SK-N-SH (cell line): ENCODE measurements around the gene PCMT1. TPM values are rescaled to one million over a fixed set of nuclear protein-coding genes. Genes with fewer than 3 reads are reported as not detected.

Experiments
- CTCF ChIA-PET: fragments of 300-600, 350-600 bp; formaldehyde crosslinking; extraction: SDS; loops from one replicate; lab custom pipeline; 2021; lab: Yijun Ruan, JAX
- POLR2A ChIA-PET: fragments of 350-600 bp; sonication (Branson Sonifier 250); formaldehyde crosslinking; extraction: SDS; loops from one replicate; lab custom pipeline; 2020; ENCODE audit warnings: antibody characterized with exemption, inconsistent platforms; lab: Yijun Ruan, JAX
- DNase-seq: peaks from one replicate; pipeline ENCODE4 v3.0.0; 2012
- H2AFZ ChIP-seq: fragments of 200-600 bp; sonication (generic); 2 replicates; pipeline ENCODE4 v1.8.1; 2016; ENCODE audit warnings: antibody characterized with exemption, mild to moderate bottlenecking, low read depth
- H3F3A ChIP-seq: fragments of 200-600 bp; sonication (generic); replicated peaks from 2 replicates; pipeline ENCODE3; 2016; ENCODE audit warnings: antibody characterized with exemption, mild to moderate bottlenecking; ENCODE audit not compliant: insufficient read depth
- H3K27ac ChIP-seq, 2 experiments: fragments of 200-500 bp in 1 of 2; fragments of 200-600 bp in 1 of 2; sonication (Bioruptor generic) in 1 of 2; sonication (generic), shearing (Covaris generic) in 1 of 2; 2 replicates each; pipeline versions ENCODE4 v1.5.1 to v1.6.1; 2014 to 2016; ENCODE audit warnings: low read depth in 2 of 2, inconsistent platforms in 1 of 2, low read length in 1 of 2, mild to moderate bottlenecking in 1 of 2, mixed read lengths in 1 of 2
- H3K27me3 ChIP-seq: fragments of 200-600 bp; sonication (generic), shearing (Covaris generic); 2 replicates; pipeline ENCODE4 v1.6.1; 2016; ENCODE audit warnings: mixed run types; ENCODE audit not compliant: insufficient read depth
- H3K36me3 ChIP-seq, 2 experiments: fragments of 200-500 bp in 1 of 2; fragments of 200-600 bp in 1 of 2; sonication (Bioruptor generic) in 1 of 2; sonication (generic) in 1 of 2; replicated peaks in 1 of 2; 2 replicates each; pipeline versions ENCODE3 to v1.5.1; 2014 to 2016; ENCODE audit warnings: low read length in 1 of 2, mild to moderate bottlenecking in 1 of 2; ENCODE audit not compliant: insufficient read depth in 2 of 2, control insufficient read depth in 1 of 2
- H3K4me1 ChIP-seq, 2 experiments: fragments of 200-500 bp in 1 of 2; fragments of 200-600 bp in 1 of 2; sonication (Bioruptor generic) in 1 of 2; sonication (generic), shearing (Covaris generic) in 1 of 2; 2 replicates each; pipeline versions ENCODE4 v1.5.1 to v1.6.1; 2014 to 2016; ENCODE audit warnings: low read depth in 1 of 2, low read length in 1 of 2, mixed run types in 1 of 2; ENCODE audit not compliant: insufficient read depth in 2 of 2, control insufficient read depth in 1 of 2
- H3K4me2 ChIP-seq: fragments of 200-600 bp; sonication (generic), shearing (Covaris generic); 2 replicates; pipeline ENCODE4 v1.6.1; 2017; ENCODE audit warnings: mixed run types
- H3K4me3 ChIP-seq, 2 experiments: fragments of 200-500 bp in 1 of 2; fragments of 200-600 bp in 1 of 2; sonication (Bioruptor generic) in 1 of 2; sonication (generic), shearing (Covaris generic) in 1 of 2; 2 replicates each; pipeline versions ENCODE4 v1.5.1 to v1.8.1; 2014 to 2016; ENCODE audit warnings: low read depth in 2 of 2, inconsistent platforms in 1 of 2, low read length in 1 of 2, mild to moderate bottlenecking in 1 of 2, mixed read lengths in 1 of 2, moderate library complexity in 1 of 2
- H3K79me2 ChIP-seq: fragments of 200-600 bp; sonication (generic); 2 replicates; pipeline ENCODE4 v1.8.1; 2017; ENCODE audit warnings: mild to moderate bottlenecking; ENCODE audit not compliant: insufficient read depth
- H3K9ac ChIP-seq: fragments of 200-600 bp; sonication (generic); 2 replicates; pipeline ENCODE4 v1.6.1; 2017; ENCODE audit warnings: mixed run types
- H3K9me2 ChIP-seq: fragments of 200-600 bp; sonication (generic); 2 replicates; pipeline ENCODE4 v1.6.1; 2017; ENCODE audit warnings: mixed run types
- H3K9me3 ChIP-seq: fragments of 200-600 bp; sonication (generic); 2 replicates; pipeline ENCODE4 v1.6.1; 2017; ENCODE audit warnings: mixed run types, mild to moderate bottlenecking, moderate library complexity
- H4K20me1 ChIP-seq: fragments of 200-600 bp; sonication (generic); 2 replicates; pipeline ENCODE4 v1.6.1; 2017; ENCODE audit warnings: mild to moderate bottlenecking, mixed run types; ENCODE audit not compliant: insufficient read depth
- CHD2 ChIP-seq: fragments of 150-350 bp; IDR thresholded peaks from 2 replicates; pipeline ENCODE4 v1.6.1; 2018; ENCODE audit warnings: low read length; ENCODE audit not compliant: partially characterized antibody
- CTCF ChIP-seq: fragments of 200-600 bp; sonication (generic); IDR thresholded peaks from 2 replicates; pipeline ENCODE4 v1.6.1; 2017; ENCODE audit warnings: antibody characterized with exemption, mild to moderate bottlenecking, moderate library complexity
- EP300 ChIP-seq, 2 experiments: IDR thresholded peaks; 2 replicates each; pipeline versions ENCODE4 v1.4.0 to v1.6.1; 2012; ENCODE audit warnings: borderline replicate concordance in 1 of 2, low read depth in 1 of 2, low read length in 1 of 2
- EZH2phosphoT487 ChIP-seq: fragments of 200-600 bp; sonication (generic); IDR thresholded peaks from 2 replicates; pipeline ENCODE4 v1.6.1; 2017; ENCODE audit warnings: low read depth, mixed run types, mild to moderate bottlenecking, antibody characterized with exemption, moderate library complexity, borderline replicate concordance
- IRF3 ChIP-seq: fragments of 150-350 bp; IDR thresholded peaks from 2 replicates; pipeline ENCODE4 v1.6.1; 2016; ENCODE audit warnings: mild to moderate bottlenecking, low read depth, low read length
- PBX3 ChIP-seq: IDR thresholded peaks from 2 replicates; pipeline ENCODE4; 2012
- RXRA ChIP-seq: IDR thresholded peaks from 2 replicates; pipeline ENCODE4 v1.4.0; 2012; ENCODE audit warnings: low read depth, mild to moderate bottlenecking, borderline replicate concordance
- SMC3 ChIP-seq: IDR thresholded peaks from 2 replicates; pipeline ENCODE4 v1.6.1; 2012; ENCODE audit warnings: low read depth, low read length, improper control_type of control experiment
- ZBTB33 ChIP-seq: IDR thresholded peaks from 2 replicates; pipeline ENCODE4 v1.4.0; 2012; ENCODE audit warnings: low read depth, borderline replicate concordance
- WGBS: methylation state at CpG from one replicate; pipeline ENCODE4 v1.1.6; 2017; ENCODE audit warnings: low lambda C conversion rate; 5-methylcytosine and 5-hydroxymethylcytosine counted together
- polyA plus RNA-seq, 3 experiments: library from polyadenylated mRNA; depleted of rRNA; stranded (reverse); fragments of >200 nt; gene quantifications; 2 replicates each; pipeline ENCODE4 v1.2.3, GENCODE V29; 2012

PCMT1 gene
- polyA plus RNA-seq, 1 of the 3 experiments (the other 2 are of a cell fraction), result 190 TPM

- Histone ChIP-seq H3K79me2 (no peaks in the 10 kb centered on the region), H3K27ac (no peak overlapping the region), H3K27me3 (no peaks in the 10 kb centered on the region), H3K9me3 (no peaks in the 10 kb centered on the region), H4K20me1 (no peaks in the 10 kb centered on the region), H3F3A (peaks cover 16% of the 10 kb centered on the region), H3K4me1 (no peaks in the 10 kb centered on the region), H3K36me3 (peaks cover 27 to 44% of the 10 kb centered on the region in 2 experiments), H3K4me2 (no peak overlapping the region), H2AFZ (no peak overlapping the region), H3K9ac (no peak overlapping the region), H3K4me3 (no peak overlapping the region), H3K9me2 (no peaks in the 10 kb centered on the region)
- CTCF ChIA-PET, result no interaction called here
- POLR2A ChIA-PET, result no interaction called here
- no peak for DNase-seq
- TF ChIP-seq IRF3 (no peak), RXRA (no peak), CHD2 (no peak)
- WGBS, result 96% methylated on average over 3 of the region's 3 CpGs
Measured at GRCh38 chr6:149725785-149726184, 23.8 kb upstream of the PCMT1 start.

GRCh38 chr6:149727793-149728498, 21.6 kb upstream of the PCMT1 start:
- ChIA-PET POLR2A (no interaction called here), CTCF (no interaction called here)
- Histone ChIP-seq H3K9me2 (no peaks in the 10 kb centered on the region), H3K36me3 (peaks cover 27 to 59% of the 10 kb centered on the region in 2 experiments), H3K27me3 (no peaks in the 10 kb centered on the region), H3K9ac (no peak overlapping the region), H3F3A (peaks cover 14% of the 10 kb centered on the region), H3K9me3 (no peaks in the 10 kb centered on the region), H4K20me1 (no peaks in the 10 kb centered on the region), H3K27ac (no peak overlapping the region), H3K4me1 (no peaks in the 10 kb centered on the region), H2AFZ (no peak overlapping the region), H3K79me2 (no peaks in the 10 kb centered on the region), H3K4me3 (no peak overlapping the region), H3K4me2 (no peak overlapping the region)
- WGBS, result 86% methylated on average over 4 of the region's 4 CpGs
- no peak for DNase-seq
- TF ChIP-seq EP300 (IDR thresholded peaks at IDR 0.05; ENCODE audit: borderline replicate concordance in 1 of 2, low read depth in 1 of 2, low read length in 1 of 2) (no peak), IRF3 (no peak), EZH2phosphoT487 (no peak), CTCF (no peak), ZBTB33 (no peak), SMC3 (no peak), PBX3 (no peak)
